ENCODE data around the gene TRIM3.
A peak's percentile ranks its signal among the peaks of the same experiment; 100 is the strongest.

The TRIM3 gene

GRCh38 chr11:6481012-6481923, 7.5 kb upstream of the TRIM3 start, which contains the start of the genes ARFIP2 and TIMM10B:
Gene ARFIP2, minus strand, starts transcription at chr11:6481331. Its CDS starts 910 bp downstream, at chr11:6480421.
Gene TIMM10B, plus strand, starts transcription at chr11:6481501. Its CDS starts 16 bp downstream, at chr11:6481517.
- Histone ChIP-seq H3K9me3 (ENCODE audit: low read length) (no peaks in the 10 kb centered on the region), H3K79me2 (ENCODE audit: insufficient read depth, low read length) (peaks cover 28% of the 10 kb centered on the region), H3K27me3 (ENCODE audit: insufficient read depth, low read length) (no peaks in the 10 kb centered on the region), H3K9me2 (ENCODE audit: low read depth, low read length) (no peaks in the 10 kb centered on the region), H4K20me1 (ENCODE audit: insufficient read depth, low read length) (no peaks in the 10 kb centered on the region), H2AFZ (ENCODE audit: low read length) (no peak within 1 kb of the TSS), H3K4me2 (ENCODE audit: low read length) (peak within 1 kb of the TSS; percentile 98), H3F3A (ENCODE audit: insufficient read depth, low read length) (no peaks in the 10 kb centered on the region), H3K9ac (ENCODE audit: low read length) (peak within 1 kb of the TSS; percentile 98), H3K27ac (ENCODE audit: low read depth, low read length, poor library complexity, severe bottlenecking) (peak within 1 kb of the TSS; percentile 66), H3K4me3 (ENCODE audit: low read depth, low read length, poor library complexity, severe bottlenecking) (peak within 1 kb of the TSS; percentile 96), H3K36me3 (ENCODE audit: insufficient read depth, low read length) (peaks cover 78% of the 10 kb centered on the region), H3K4me1 (ENCODE audit: insufficient read depth, low read length, severe bottlenecking) (peaks cover 22% of the 10 kb centered on the region)
- TF ChIP-seq EZH2 (IDR thresholded peaks at IDR 0.05; ENCODE audit: borderline replicate concordance, low read length): no peak
- no peak for TF ChIP-seq CTCF (IDR thresholded peaks at IDR 0.05; ENCODE audit: low read length)

DNA sequence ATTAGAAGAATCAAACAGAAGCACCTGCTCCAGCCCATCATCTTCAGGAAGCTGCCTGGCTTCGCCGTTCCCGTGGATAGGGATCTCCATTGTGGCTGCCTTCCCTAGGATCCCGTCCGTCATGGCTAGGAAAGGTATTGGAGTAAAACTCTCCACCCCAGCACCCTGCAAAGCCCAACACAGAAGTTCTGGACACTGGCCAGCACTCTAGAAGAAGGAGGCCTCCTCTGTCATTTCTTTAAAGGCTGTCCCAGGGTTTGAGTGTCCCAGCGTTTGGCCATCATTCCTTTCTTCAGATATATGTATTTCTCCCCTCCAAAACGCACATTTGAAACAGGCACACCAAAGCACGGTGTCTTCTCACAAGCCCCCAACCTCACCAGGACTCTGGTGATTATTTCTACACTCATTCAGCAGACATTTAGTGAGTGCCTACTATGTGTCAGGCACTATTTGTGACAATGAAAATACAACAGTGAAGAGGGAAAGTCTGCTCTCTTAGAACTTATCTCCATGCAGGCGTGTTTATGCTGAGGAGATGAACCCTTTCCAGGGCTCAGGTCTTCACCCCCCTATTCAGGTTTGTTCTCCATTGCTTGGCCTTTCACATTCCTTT, 6.7 kb upstream of the TRIM3 start:
- H3K27ac ChIP-seq (ENCODE audit: low read depth, low read length, poor library complexity, severe bottlenecking): peak overlapping the region; percentile 42
- H2AFZ ChIP-seq (ENCODE audit: low read length): no peak overlapping the region
- H3K9me2 ChIP-seq (ENCODE audit: low read depth, low read length): no peaks in the 10 kb centered on the region
- peaks cover 73% of the 10 kb centered on the region for H3K36me3 ChIP-seq (ENCODE audit: insufficient read depth, low read length)
- no peaks in the 10 kb centered on the region for H3F3A ChIP-seq (ENCODE audit: insufficient read depth, low read length)
- H3K4me3 ChIP-seq (ENCODE audit: low read depth, low read length, poor library complexity, severe bottlenecking): peak overlapping the region; percentile 96
- no peaks in the 10 kb centered on the region for H4K20me1 ChIP-seq (ENCODE audit: insufficient read depth, low read length)
- H3K9me3 ChIP-seq (ENCODE audit: low read length): no peaks in the 10 kb centered on the region
- H3K27me3 ChIP-seq (ENCODE audit: insufficient read depth, low read length): no peaks in the 10 kb centered on the region
- peaks cover 22% of the 10 kb centered on the region for H3K4me1 ChIP-seq (ENCODE audit: insufficient read depth, low read length, severe bottlenecking)
- H3K4me2 ChIP-seq (ENCODE audit: low read length): peak overlapping the region; percentile 98
- peaks cover 28% of the 10 kb centered on the region for H3K79me2 ChIP-seq (ENCODE audit: insufficient read depth, low read length)
- H3K9ac ChIP-seq (ENCODE audit: low read length): peak overlapping the region; percentile 98
- TF ChIP-seq EZH2 (IDR thresholded peaks at IDR 0.05; ENCODE audit: borderline replicate concordance, low read length) (no peak), CTCF (IDR thresholded peaks at IDR 0.05; ENCODE audit: low read length) (no peak)

- H4K20me1 ChIP-seq (ENCODE audit: insufficient read depth, low read length): no peaks in the 10 kb centered on the region
- H3K4me1 ChIP-seq (ENCODE audit: insufficient read depth, low read length, severe bottlenecking): peaks cover 17% of the 10 kb centered on the region
- H3K4me3 ChIP-seq (ENCODE audit: low read depth, low read length, poor library complexity, severe bottlenecking): no peak overlapping the region
- H3K27me3 ChIP-seq (ENCODE audit: insufficient read depth, low read length): no peaks in the 10 kb centered on the region
- no peak overlapping the region for H3K4me2 ChIP-seq (ENCODE audit: low read length)
- no peak overlapping the region for H3K9ac ChIP-seq (ENCODE audit: low read length)
- H2AFZ ChIP-seq (ENCODE audit: low read length): no peak overlapping the region
- no peak overlapping the region for H3K27ac ChIP-seq (ENCODE audit: low read depth, low read length, poor library complexity, severe bottlenecking)
- H3K9me3 ChIP-seq (ENCODE audit: low read length): no peaks in the 10 kb centered on the region
- H3K36me3 ChIP-seq (ENCODE audit: insufficient read depth, low read length): peaks cover 40% of the 10 kb centered on the region
- TF ChIP-seq EZH2 (IDR thresholded peaks at IDR 0.05; ENCODE audit: borderline replicate concordance, low read length): no peak
- no peaks in the 10 kb centered on the region for H3K9me2 ChIP-seq (ENCODE audit: low read depth, low read length)
- peaks cover 8% of the 10 kb centered on the region for H3K79me2 ChIP-seq (ENCODE audit: insufficient read depth, low read length)
- no peaks in the 10 kb centered on the region for H3F3A ChIP-seq (ENCODE audit: insufficient read depth, low read length)
Measured at GRCh38 chr11:6476571-6476970, 2.8 kb upstream of the TRIM3 start.

Data from OCI-LY1 (cell line).